H9 (cell line): ENCODE results near the gene N4BP2. TPM values are rescaled to one million over a fixed set of nuclear protein-coding genes. Genes with fewer than 3 reads are reported as not detected.

Experiments used
- DNase-seq: peaks from one replicate; pipeline ENCODE4 v3.0.0-alpha.2; 2017
- H2AFZ ChIP-seq: one replicate; pipeline ENCODE4 v1.6.1; 2013; ENCODE audit warnings: mild to moderate bottlenecking, low read length, control low read depth, moderate library complexity
- H2AK5ac ChIP-seq: 2 replicates; pipeline ENCODE4 v1.6.1; 2013; ENCODE audit warnings: low read length, control low read depth, mixed read lengths; ENCODE audit not compliant: insufficient read length
- H2BK120ac ChIP-seq: one replicate; pipeline ENCODE4 v1.6.1; 2013; ENCODE audit warnings: low read depth, mild to moderate bottlenecking, low read length, control low read depth, inconsistent platforms; ENCODE audit not compliant: poor library complexity, severe bottlenecking
- H2BK12ac ChIP-seq: 2 replicates; pipeline ENCODE4 v1.6.1; 2013; ENCODE audit warnings: low read length, control low read depth, mixed read lengths, low read depth; ENCODE audit not compliant: insufficient read length
- H2BK15ac ChIP-seq: 2 replicates; pipeline ENCODE4 v1.6.1; 2013; ENCODE audit warnings: low read depth, low read length, control low read depth
- H2BK20ac ChIP-seq: one replicate; pipeline ENCODE4 v1.6.1; 2013; ENCODE audit warnings: low read depth, mild to moderate bottlenecking, low read length, control low read depth, inconsistent platforms; ENCODE audit not compliant: poor library complexity, severe bottlenecking
- H2BK5ac ChIP-seq: 2 replicates; pipeline ENCODE4 v1.6.1; 2013; ENCODE audit warnings: low read length, control low read depth, mixed read lengths; ENCODE audit not compliant: insufficient read length
- H3K14ac ChIP-seq: 2 replicates; pipeline ENCODE4 v1.6.1; 2013; ENCODE audit warnings: low read length, control low read depth; ENCODE audit not compliant: insufficient read depth
- H3K18ac ChIP-seq: 2 replicates; pipeline ENCODE4 v1.6.1; 2013; ENCODE audit warnings: low read depth, mild to moderate bottlenecking, mixed read lengths, low read length, control low read depth; ENCODE audit not compliant: insufficient read length
- H3K23ac ChIP-seq: 2 replicates; pipeline ENCODE4 v1.6.1; 2013; ENCODE audit warnings: low read length, control low read depth, mixed read lengths, low read depth; ENCODE audit not compliant: insufficient read length
- H3K23me2 ChIP-seq: 2 replicates; pipeline ENCODE4 v1.6.1; 2013; ENCODE audit warnings: low read depth, mild to moderate bottlenecking, mixed read lengths, low read length, control low read depth; ENCODE audit not compliant: insufficient read length, poor library complexity, severe bottlenecking
- H3K27ac ChIP-seq: 2 replicates; pipeline ENCODE4 v1.5.1; 2013; ENCODE audit warnings: low read length, control low read depth, mixed read lengths, low read depth; ENCODE audit not compliant: insufficient read length
- H3K27me3 ChIP-seq: 2 replicates; pipeline ENCODE4 v1.6.1; 2013; ENCODE audit warnings: low read length, control low read depth, inconsistent platforms; ENCODE audit not compliant: insufficient read depth
- H3K4ac ChIP-seq: 2 replicates; pipeline ENCODE4 v1.6.1; 2013; ENCODE audit warnings: low read depth, mild to moderate bottlenecking, control low read depth, inconsistent platforms, low read length, moderate library complexity
- H3K4me1 ChIP-seq: 2 replicates; pipeline ENCODE4 v1.6.1; 2013; ENCODE audit warnings: low read length, control low read depth, inconsistent platforms; ENCODE audit not compliant: insufficient read depth
- H3K4me2 ChIP-seq: 2 replicates; pipeline ENCODE4 v1.6.1; 2013; ENCODE audit warnings: low read length, control low read depth, mixed read lengths; ENCODE audit not compliant: insufficient read length, insufficient read depth
- H3K56ac ChIP-seq: 2 replicates; pipeline ENCODE4 v1.6.1; 2013; ENCODE audit warnings: low read depth, mild to moderate bottlenecking, mixed read lengths, low read length, control low read depth; ENCODE audit not compliant: insufficient read length
- H3K79me1 ChIP-seq: 2 replicates; pipeline ENCODE4 v1.6.1; 2013; ENCODE audit warnings: low read depth, mild to moderate bottlenecking, moderate library complexity, low read length, control low read depth, inconsistent platforms; ENCODE audit not compliant: insufficient read depth, poor library complexity, severe bottlenecking
- H3K79me2 ChIP-seq: 2 replicates; pipeline ENCODE4 v1.6.1; 2013; ENCODE audit warnings: low read length, control low read depth, inconsistent platforms; ENCODE audit not compliant: insufficient read depth
- H3K9ac ChIP-seq: 2 replicates; pipeline ENCODE4 v1.6.1; 2013; ENCODE audit warnings: low read length, control low read depth, mixed read lengths; ENCODE audit not compliant: insufficient read length; ENCODE audit errors: extremely low read depth
- H3K9me3 ChIP-seq: one replicate; pipeline ENCODE4 v1.6.1; 2013; ENCODE audit warnings: low read depth, low read length, inconsistent platforms; ENCODE audit not compliant: control insufficient read depth
- H3T11ph ChIP-seq: one replicate; pipeline ENCODE4 v1.6.1; 2013; ENCODE audit warnings: mild to moderate bottlenecking, low read length, control low read depth, inconsistent platforms
- H4K20me1 ChIP-seq: one replicate; pipeline ENCODE4 v1.6.1; 2013; ENCODE audit not compliant: control insufficient read depth, insufficient read length, insufficient read depth
- H4K5ac ChIP-seq: 2 replicates; pipeline ENCODE4 v1.6.1; 2013; ENCODE audit warnings: low read depth, mild to moderate bottlenecking, mixed read lengths, low read length, control low read depth; ENCODE audit not compliant: insufficient read length
- H4K8ac ChIP-seq: replicated peaks from 2 replicates; pipeline ENCODE4 v1.6.1; 2013; ENCODE audit warnings: low read length, control low read depth, mixed read lengths, low read depth; ENCODE audit not compliant: insufficient read length
- H4K91ac ChIP-seq: 2 replicates; pipeline ENCODE4 v1.6.1; 2013; ENCODE audit warnings: low read depth, mild to moderate bottlenecking, moderate library complexity, mixed read lengths, low read length, control low read depth; ENCODE audit not compliant: insufficient read length
- H3K27ac Mint-ChIP-seq, 3 experiments: 2 replicates in 2 of 3; 3 replicates in 1 of 3; pipeline ENCODE4 v1.8.0; 2020 to 2021; ENCODE audit warnings: mixed read lengths in 3 of 3, mild to moderate bottlenecking in 1 of 3, moderate library complexity in 1 of 3
- H3K27me3 Mint-ChIP-seq: 2 replicates; pipeline ENCODE4 v1.8.0; 2021; ENCODE audit warnings: low read depth, mild to moderate bottlenecking, moderate library complexity, mixed read lengths
- H3K36me3 Mint-ChIP-seq, 3 experiments: 2 replicates in 2 of 3; 3 replicates in 1 of 3; pipeline ENCODE4 v1.8.0; 2020 to 2021; ENCODE audit warnings: low read depth in 3 of 3, mixed read lengths in 3 of 3; ENCODE audit not compliant: insufficient read depth in 1 of 3
- H3K4me1 Mint-ChIP-seq, 2 experiments: 2 replicates each; pipeline ENCODE4 v1.8.0; 2020; ENCODE audit warnings: mixed read lengths in 2 of 2
- H3K4me3 Mint-ChIP-seq, 2 experiments: 2 replicates in 1 of 2; 3 replicates in 1 of 2; pipeline ENCODE4 v1.8.0; 2020 to 2021; ENCODE audit warnings: mild to moderate bottlenecking in 2 of 2, mixed read lengths in 2 of 2, moderate library complexity in 1 of 2
- H3K9me3 Mint-ChIP-seq, 2 experiments: 2 replicates in 1 of 2; 3 replicates in 1 of 2; pipeline ENCODE4 v1.8.0; 2020; ENCODE audit warnings: mild to moderate bottlenecking in 2 of 2, mixed read lengths in 2 of 2, moderate library complexity in 1 of 2
- WGBS: extraction: QIAGEN DNeasy Blood & Tissue Kit; methylation state at CpG from one replicate; pipeline ENCODE4 v1.1.7; 2013; ENCODE audit warnings: missing lambda C conversion rate, low lambda C conversion rate, mixed read lengths; ENCODE audit not compliant: insufficient read length; ENCODE audit errors: extremely low coverage; 5-methylcytosine and 5-hydroxymethylcytosine counted together
- total RNA-seq: library from RNA; stranded (reverse); gene quantifications from 2 replicates; pipeline ENCODE4 v1.2.1, GENCODE V29; 2021
- TF ChIP-seq, protein P1 (sequence below): fragments of 200-600 bp; sonication (generic); conservative IDR thresholded peaks from 3 replicates; pipeline ENCODE4 v1.8.0; 2021; ENCODE audit warnings: antibody characterized with exemption, mild to moderate bottlenecking

The N4BP2 gene
- total RNA-seq, 1 experiment from 2014 or later = 35.0 TPM

DNA sequence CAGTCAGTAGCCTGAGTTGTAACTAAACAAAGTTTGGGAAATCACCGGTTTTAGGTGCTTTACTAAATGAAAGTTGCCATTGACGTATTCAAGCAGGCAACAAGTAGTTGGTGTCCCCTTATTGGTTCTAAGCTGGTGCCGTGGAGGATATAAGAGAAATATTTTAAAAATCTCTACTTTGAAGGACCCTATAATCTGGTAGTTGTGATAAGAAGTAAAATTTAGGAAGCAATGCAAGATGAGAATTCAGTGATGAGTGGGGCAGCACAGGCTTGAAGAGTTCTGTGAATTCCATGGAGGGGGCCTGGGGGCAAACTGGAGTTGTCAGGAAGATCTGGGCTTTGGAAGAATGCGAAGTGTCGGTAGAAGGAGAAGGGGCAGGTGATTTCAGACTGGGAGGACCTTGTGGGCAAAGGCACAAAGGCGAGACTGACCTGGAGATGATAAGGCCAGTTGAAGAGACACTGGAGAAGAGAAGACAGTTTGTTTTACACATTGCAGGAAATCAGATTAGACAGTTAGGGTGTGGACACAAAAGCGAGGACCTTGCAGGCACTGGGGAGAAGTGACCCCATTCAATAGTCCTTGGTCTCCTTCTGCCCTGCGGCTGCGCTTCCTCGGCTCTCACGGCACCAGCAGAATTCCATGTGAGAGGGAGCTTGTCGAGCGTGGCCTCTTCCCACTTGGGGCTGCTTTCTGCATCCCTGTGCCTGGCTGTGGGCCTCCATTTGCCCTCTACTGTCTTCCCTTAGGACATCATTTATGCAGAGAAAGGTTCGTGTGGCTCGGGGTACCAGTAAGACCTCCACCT is 141.4 kb downstream of the N4BP2 start:
- H3K4me1 Mint-ChIP-seq = peaks cover 59 to 68% of the 10 kb centered on the region in 2 experiments
- Histone ChIP-seq H3K79me1 (no peaks in the 10 kb centered on the region), H2BK15ac (no peak overlapping the region), H2BK120ac (no peak overlapping the region), H2AK5ac (no peak overlapping the region), H3K79me2 (peaks cover 4% of the 10 kb centered on the region; the same call in 1 of the 2 replicates), H2BK12ac (no peak overlapping the region), H3K9me3 (no peaks in the 10 kb centered on the region), H3K4ac (no peak overlapping the region), H3K18ac (peak overlapping the region; percentile 30), H2AFZ (no peak overlapping the region), H3K14ac (no peak overlapping the region; the same call in 1 of the 2 replicates), H3K56ac (no peak overlapping the region), H2BK5ac (no peak overlapping the region), H3K9ac (no peak overlapping the region), H3K4me2 (peak overlapping the region; percentile 69), H4K20me1 (no peaks in the 10 kb centered on the region), H3K27ac (no peak overlapping the region), H3K4me1 (peaks cover 10% of the 10 kb centered on the region; the same call in 1 of the 2 replicates), H3T11ph (no peak overlapping the region), H3K23ac (no peak overlapping the region), H3K27me3 (no peaks in the 10 kb centered on the region), H4K91ac (no peak overlapping the region), H4K5ac (no peak overlapping the region), H2BK20ac (no peak overlapping the region), H3K23me2 (peaks cover 5% of the 10 kb centered on the region), H4K8ac (no peak overlapping the region)
- WGBS = no CpG with 5 or more reads among the region's 15 CpGs
- TF ChIP-seq, protein P1, sequence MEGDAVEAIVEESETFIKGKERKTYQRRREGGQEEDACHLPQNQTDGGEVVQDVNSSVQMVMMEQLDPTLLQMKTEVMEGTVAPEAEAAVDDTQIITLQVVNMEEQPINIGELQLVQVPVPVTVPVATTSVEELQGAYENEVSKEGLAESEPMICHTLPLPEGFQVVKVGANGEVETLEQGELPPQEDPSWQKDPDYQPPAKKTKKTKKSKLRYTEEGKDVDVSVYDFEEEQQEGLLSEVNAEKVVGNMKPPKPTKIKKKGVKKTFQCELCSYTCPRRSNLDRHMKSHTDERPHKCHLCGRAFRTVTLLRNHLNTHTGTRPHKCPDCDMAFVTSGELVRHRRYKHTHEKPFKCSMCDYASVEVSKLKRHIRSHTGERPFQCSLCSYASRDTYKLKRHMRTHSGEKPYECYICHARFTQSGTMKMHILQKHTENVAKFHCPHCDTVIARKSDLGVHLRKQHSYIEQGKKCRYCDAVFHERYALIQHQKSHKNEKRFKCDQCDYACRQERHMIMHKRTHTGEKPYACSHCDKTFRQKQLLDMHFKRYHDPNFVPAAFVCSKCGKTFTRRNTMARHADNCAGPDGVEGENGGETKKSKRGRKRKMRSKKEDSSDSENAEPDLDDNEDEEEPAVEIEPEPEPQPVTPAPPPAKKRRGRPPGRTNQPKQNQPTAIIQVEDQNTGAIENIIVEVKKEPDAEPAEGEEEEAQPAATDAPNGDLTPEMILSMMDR = no peak
- no peaks in the 10 kb centered on the region for H3K36me3 Mint-ChIP-seq
- no peak for DNase-seq
- H3K9me3 Mint-ChIP-seq = peaks cover 0 to 3% of the 10 kb centered on the region in 2 experiments; a peak in 1 of 5 replicates
- no peaks in the 10 kb centered on the region for H3K27me3 Mint-ChIP-seq
- H3K4me3 Mint-ChIP-seq = peak overlapping the region; percentile 65 to 92
- H3K27ac Mint-ChIP-seq = peak overlapping the region; percentile 3 to 74 (median 41); a peak in 5 of 7 replicates
